GM12878 (cell line): ENCODE measurements around the gene GRIP2. TPM values are rescaled to one million over a fixed set of nuclear protein-coding genes. Genes with fewer than 3 reads are reported as not detected.

ENCODE experiments used
- ATAC-seq: fragments of 200-7000 bp; cut with Tn5 transposase; 3 replicates; pipeline ENCODE4 v1.9.1; 2020; ENCODE audit warnings: mild to moderate bottlenecking, moderate library complexity
- BruUV-seq: library from RNA; stranded (reverse); fragments of 400-500 nt; replicated peaks from 2 replicates; lab custom pipeline; 2021; lab: Mats Ljungman, UMichigan
- CTCF ChIA-PET: fragments of 300-600 bp; sonication (Branson Sonifier 250); formaldehyde crosslinking; extraction: SDS; loops from one replicate; lab custom pipeline; 2021; ENCODE audit warnings: inconsistent platforms; lab: Yijun Ruan, JAX
- POLR2A ChIA-PET: fragments of 350-600 bp; formaldehyde crosslinking; extraction: SDS; loops from one replicate; lab custom pipeline; 2021; ENCODE audit warnings: inconsistent platforms; lab: Charles Lee
- RAD21 ChIA-PET: fragments of 300-600 bp; sonication (Branson Sonifier 250); formaldehyde crosslinking; loops from one replicate; lab custom pipeline; 2023; ENCODE audit warnings: antibody characterized with exemption; ENCODE audit not compliant: unreplicated experiment; lab: Charles Lee
- SMC1A ChIA-PET: fragments of 300-600 bp; sonication (Branson Sonifier 250); formaldehyde crosslinking; loops from one replicate; lab custom pipeline; 2023; ENCODE audit not compliant: unreplicated experiment, uncharacterized antibody; lab: Charles Lee
- DNase-seq: peaks from one replicate; pipeline ENCODE4 v3.0.0-alpha.2; 2011; ENCODE audit warnings: low read depth, low spot score
- FAIRE-seq: peaks from 3 replicates; lab custom pipeline; 2011; peaks lifted over from hg19 to GRCh38; lab: Jason Lieb, UNC
- H2AFZ ChIP-seq: 2 replicates; pipeline ENCODE4 v1.6.0; 2011; ENCODE audit warnings: low read depth, low read length, control low read depth; ENCODE audit not compliant: control insufficient read depth
- H3K27ac ChIP-seq: 2 replicates; pipeline ENCODE4 v1.5.1; 2011; ENCODE audit warnings: control low read depth; ENCODE audit not compliant: control insufficient read depth, insufficient read depth
- H3K27me3 ChIP-seq, 2 experiments: replicated peaks in 1 of 2; 2 replicates each; pipeline versions ENCODE4 v1.6.0 to v1.6.1; 2011; ENCODE audit warnings: low read length in 1 of 2; ENCODE audit not compliant: control insufficient read depth in 2 of 2, insufficient read depth in 2 of 2
- H3K36me3 ChIP-seq, 2 experiments: 2 replicates each; pipeline ENCODE4 v1.5.1; 2011; ENCODE audit warnings: low read length in 1 of 2; ENCODE audit not compliant: control insufficient read depth in 2 of 2, insufficient read depth in 2 of 2
- H3K4me1 ChIP-seq: 2 replicates; pipeline ENCODE4 v1.6.1; 2011; ENCODE audit warnings: mild to moderate bottlenecking, low read length, moderate library complexity, mixed read lengths; ENCODE audit not compliant: control insufficient read depth, insufficient read depth
- H3K4me2 ChIP-seq: 2 replicates; pipeline ENCODE4 v1.6.0; 2011; ENCODE audit warnings: control low read depth; ENCODE audit not compliant: control insufficient read depth, insufficient read depth
- H3K4me3 ChIP-seq: fragments of 200-600 bp; sonication (generic); 2 replicates; pipeline ENCODE4 v1.5.1; 2016
- H3K79me2 ChIP-seq: 2 replicates; pipeline ENCODE4 v1.6.0; 2011; ENCODE audit warnings: low read length; ENCODE audit not compliant: control insufficient read depth, insufficient read depth
- H3K9ac ChIP-seq: 2 replicates; pipeline ENCODE4 v1.8.0; 2011; ENCODE audit warnings: low read length, control low read depth, mixed read lengths; ENCODE audit not compliant: control insufficient read depth, insufficient read depth
- H3K9me3 ChIP-seq: replicated peaks from 3 replicates; pipeline ENCODE4 v1.5.1; 2011; ENCODE audit warnings: mild to moderate bottlenecking, low read length; ENCODE audit not compliant: control insufficient read depth, insufficient read depth
- H4K20me1 ChIP-seq: 2 replicates; pipeline ENCODE4 v1.6.0; 2011; ENCODE audit not compliant: control insufficient read depth, insufficient read depth
- BCL11A ChIP-seq: IDR thresholded peaks from 2 replicates; pipeline ENCODE4 v1.6.1; 2011; ENCODE audit warnings: low read depth, low read length
- CBX5 ChIP-seq: sonication (generic); IDR thresholded peaks from 2 replicates; pipeline ENCODE4 v1.6.1; 2016; ENCODE audit warnings: low read depth, moderate library complexity, mild to moderate bottlenecking, inconsistent platforms
- GATAD2B ChIP-seq: fragments of 450-650 bp; conservative IDR thresholded peaks from 2 replicates; pipeline ENCODE4 v1.6.1; 2017; ENCODE audit warnings: low read depth, mild to moderate bottlenecking, moderate library complexity
- SMAD1 ChIP-seq: fragments of 450-650 bp; IDR thresholded peaks from 2 replicates; pipeline ENCODE4 v1.6.1; 2018; ENCODE audit warnings: mild to moderate bottlenecking, low read depth; ENCODE audit not compliant: partially characterized antibody
- TBL1XR1 ChIP-seq: IDR thresholded peaks from 2 replicates; pipeline ENCODE4 v1.6.1; 2012; ENCODE audit warnings: low read depth, low read length, improper control_type of control experiment
- WGBS: methylation state at CpG from one replicate; pipeline ENCODE4 v1.1.6; 2016; ENCODE audit warnings: low lambda C conversion rate; ENCODE audit not compliant: insufficient replicate concordance, insufficient coverage; ENCODE audit errors: missing lambda C conversion rate; 5-methylcytosine and 5-hydroxymethylcytosine counted together
- in situ Hi-C: fragments of 300-500 bp; cut with MboI; formaldehyde crosslinking; loops from 9 replicates; pipeline ENCODE4 v1.14.3; 2018; ENCODE audit warnings: mixed read lengths
- intact Hi-C: fragments of 100-400 bp; cut with micrococcal nuclease; formaldehyde crosslinking; loops from one replicate; pipeline ENCODE4 v1.14.2; 2022; ENCODE audit not compliant: unreplicated experiment
- polyA plus RNA-seq, 11 experiments: library from polyadenylated mRNA; depleted of rRNA in 4 of 11; unstranded in 6 of 11; stranded (reverse) in 5 of 11; fragments of >200 nt; fragmentation: Nextera tagmentation in 4 of 11; fragmentation: Illumina TruSeq in 1 of 11; extraction: Ambion mirVana in 4 of 11; extraction: Trizol in 1 of 11; gene quantifications; 1 replicate in 1 of 11; 2 replicates in 10 of 11; pipeline versions ENCODE4 v1.2.1 to v1.2.3, GENCODE V29; 2011 to 2016; ENCODE audit warnings: inconsistent platforms in 2 of 11, missing spikeins in 2 of 11, low read depth in 1 of 11
- total RNA-seq, 4 experiments: library from RNA; depleted of rRNA in 3 of 4; stranded (reverse); fragments of >200 nt in 3 of 4; fragmentation: Illumina TruSeq in 1 of 4; extraction: Trizol in 1 of 4; gene quantifications; 2 replicates each; pipeline versions ENCODE4 v1.2.1 to v1.2.3, GENCODE V29; 2013 to 2021
- TF ChIP-seq, protein P1 (sequence below): IDR thresholded peaks from 2 replicates; pipeline ENCODE4 v1.6.1; 2011; ENCODE audit warnings: borderline replicate concordance, low read depth, mild to moderate bottlenecking, moderate library complexity, low read length; ENCODE audit not compliant: insufficient read depth, poor library complexity, severe bottlenecking
- TF ChIP-seq, protein P2 (sequence below): IDR thresholded peaks from 2 replicates; pipeline ENCODE4 v1.6.1; 2012; ENCODE audit warnings: improper control_type of control experiment, low read depth, low read length; ENCODE audit not compliant: insufficient replicate concordance

Gene GRIP2
- total and polyA plus RNA-seq, 10 of the 15 experiments (the other 5 are each of a cell fraction or from before 2014, with no cell fraction given), result not detected

- TF ChIP-seq, protein P1, sequence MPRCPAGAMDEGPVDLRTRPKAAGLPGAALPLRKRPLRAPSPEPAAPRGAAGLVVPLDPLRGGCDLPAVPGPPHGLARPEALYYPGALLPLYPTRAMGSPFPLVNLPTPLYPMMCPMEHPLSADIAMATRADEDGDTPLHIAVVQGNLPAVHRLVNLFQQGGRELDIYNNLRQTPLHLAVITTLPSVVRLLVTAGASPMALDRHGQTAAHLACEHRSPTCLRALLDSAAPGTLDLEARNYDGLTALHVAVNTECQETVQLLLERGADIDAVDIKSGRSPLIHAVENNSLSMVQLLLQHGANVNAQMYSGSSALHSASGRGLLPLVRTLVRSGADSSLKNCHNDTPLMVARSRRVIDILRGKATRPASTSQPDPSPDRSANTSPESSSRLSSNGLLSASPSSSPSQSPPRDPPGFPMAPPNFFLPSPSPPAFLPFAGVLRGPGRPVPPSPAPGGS, result no peak
- TF ChIP-seq BCL11A, result no peak
These were observed 5.1 kb upstream of the GRIP2 start (continued) for GRCh38 chr3:14545251-14545635.

GRCh38 chr3:14544282-14545250, 4.4 kb upstream of the GRIP2 start:
- intact Hi-C loops, result no loop called here
- H3K27me3 ChIP-seq, result peaks cover 0 to 2% of the 10 kb centered on the region in 2 experiments; a peak in 1 of 4 replicates
- RAD21 ChIA-PET, result interaction anchor here (1.6 kb wide), 1 partner anchor 237 kb away, joined by 5 read pairs; no protein-coding TSS in a partner anchor

More at GRCh38 chr3:14544282-14545250, 4.4 kb upstream of the GRIP2 start:
- ChIA-PET SMC1A (no interaction called here), POLR2A (no interaction called here), CTCF (no interaction called here)
- Histone ChIP-seq H3K27ac (no peak overlapping the region), H3K9ac (no peak overlapping the region), H4K20me1 (no peaks in the 10 kb centered on the region), H2AFZ (no peak overlapping the region), H3K79me2 (no peaks in the 10 kb centered on the region), H3K4me2 (no peak overlapping the region), H3K9me3 (no peaks in the 10 kb centered on the region), H3K36me3 (no peaks in the 10 kb centered on the region), H3K4me1 (no peaks in the 10 kb centered on the region), H3K4me3 (no peak overlapping the region)
- FAIRE-seq (no peak), DNase-seq (no peak), ATAC-seq (no peak)
- TF ChIP-seq, protein P2, sequence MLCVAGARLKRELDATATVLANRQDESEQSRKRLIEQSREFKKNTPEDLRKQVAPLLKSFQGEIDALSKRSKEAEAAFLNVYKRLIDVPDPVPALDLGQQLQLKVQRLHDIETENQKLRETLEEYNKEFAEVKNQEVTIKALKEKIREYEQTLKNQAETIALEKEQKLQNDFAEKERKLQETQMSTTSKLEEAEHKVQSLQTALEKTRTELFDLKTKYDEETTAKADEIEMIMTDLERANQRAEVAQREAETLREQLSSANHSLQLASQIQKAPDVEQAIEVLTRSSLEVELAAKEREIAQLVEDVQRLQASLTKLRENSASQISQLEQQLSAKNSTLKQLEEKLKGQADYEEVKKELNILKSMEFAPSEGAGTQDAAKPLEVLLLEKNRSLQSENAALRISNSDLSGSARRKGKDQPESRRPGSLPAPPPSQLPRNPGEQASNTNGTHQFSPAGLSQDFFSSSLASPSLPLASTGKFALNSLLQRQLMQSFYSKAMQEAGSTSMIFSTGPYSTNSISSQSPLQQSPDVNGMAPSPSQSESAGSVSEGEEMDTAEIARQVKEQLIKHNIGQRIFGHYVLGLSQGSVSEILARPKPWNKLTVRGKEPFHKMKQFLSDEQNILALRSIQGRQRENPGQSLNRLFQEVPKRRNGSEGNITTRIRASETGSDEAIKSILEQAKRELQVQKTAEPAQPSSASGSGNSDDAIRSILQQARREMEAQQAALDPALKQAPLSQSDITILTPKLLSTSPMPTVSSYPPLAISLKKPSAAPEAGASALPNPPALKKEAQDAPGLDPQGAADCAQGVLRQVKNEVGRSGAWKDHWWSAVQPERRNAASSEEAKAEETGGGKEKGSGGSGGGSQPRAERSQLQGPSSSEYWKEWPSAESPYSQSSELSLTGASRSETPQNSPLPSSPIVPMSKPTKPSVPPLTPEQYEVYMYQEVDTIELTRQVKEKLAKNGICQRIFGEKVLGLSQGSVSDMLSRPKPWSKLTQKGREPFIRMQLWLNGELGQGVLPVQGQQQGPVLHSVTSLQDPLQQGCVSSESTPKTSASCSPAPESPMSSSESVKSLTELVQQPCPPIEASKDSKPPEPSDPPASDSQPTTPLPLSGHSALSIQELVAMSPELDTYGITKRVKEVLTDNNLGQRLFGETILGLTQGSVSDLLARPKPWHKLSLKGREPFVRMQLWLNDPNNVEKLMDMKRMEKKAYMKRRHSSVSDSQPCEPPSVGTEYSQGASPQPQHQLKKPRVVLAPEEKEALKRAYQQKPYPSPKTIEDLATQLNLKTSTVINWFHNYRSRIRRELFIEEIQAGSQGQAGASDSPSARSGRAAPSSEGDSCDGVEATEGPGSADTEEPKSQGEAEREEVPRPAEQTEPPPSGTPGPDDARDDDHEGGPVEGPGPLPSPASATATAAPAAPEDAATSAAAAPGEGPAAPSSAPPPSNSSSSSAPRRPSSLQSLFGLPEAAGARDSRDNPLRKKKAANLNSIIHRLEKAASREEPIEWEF, result no peak
- no peak for TF ChIP-seq TBL1XR1
- TF ChIP-seq CBX5, result no peak
- no peak for TF ChIP-seq SMAD1
- no peak for TF ChIP-seq GATAD2B
- BruUV-seq, result no TSS peak
- 55% methylated on average over 20 of the region's 20 CpGs for WGBS
- in situ Hi-C loops, result no loop called here
